Esophagus squamous epithelium (tissue), 4 donors: ENCODE results near the gene FGF1.

ENCODE experiments used
- CTCF ChIP-seq, 6 experiments: fragments of 450-650 bp in 4 of 6; fragments of 200-600 bp in 2 of 6; sonication (generic) in 2 of 6; IDR thresholded peaks; one replicate each; pipeline ENCODE4 v1.5.1; 2016 to 2019; ENCODE audit warnings: antibody characterized with exemption in 6 of 6, mild to moderate bottlenecking in 4 of 6, moderate library complexity in 4 of 6
- POLR2A ChIP-seq, 4 donors: fragments of 450-650 bp; IDR thresholded peaks; one replicate each; pipeline ENCODE4 v1.6.1; 2017; ENCODE audit warnings: antibody characterized with exemption in 4 of 4, mild to moderate bottlenecking in 4 of 4, moderate library complexity in 3 of 4

- no peak for TF ChIP-seq CTCF (IDR thresholded peaks at IDR 0.05)
- no peak for TF ChIP-seq POLR2A (IDR thresholded peaks at IDR 0.05)
These were observed 15.9 kb upstream of the FGF1 start for GRCh38 chr5:142701673-142702311.
